Measurements from ENCODE around the gene SOX6.

GRCh38 chr11:16287630-16288280 lies 68.6 kb downstream of the SOX6 start:
- no peak for TF ChIP-seq CTCF (IDR thresholded peaks at IDR 0.05; ENCODE audit: low read depth, low read length)
- TF ChIP-seq EZH2phosphoT487 (IDR thresholded peaks at IDR 0.05; ENCODE audit: low read depth) = no peak
